Lung (tissue), 12 donors: ENCODE data around the gene USP31. TPM values are rescaled to one million over a fixed set of nuclear protein-coding genes. Genes with fewer than 3 reads are reported as not detected.

Experiments
- ATAC-seq: fragments of 200-7000 bp; cut with Tn5 transposase; one replicate; pipeline ENCODE4 v1.9.1; 2020; ENCODE audit warnings: moderate number of reproducible peaks; ENCODE audit not compliant: insufficient read depth, low FRiP score
- DNase-seq, 3 donors: peaks; one replicate each; pipeline ENCODE4 v3.0.0-alpha.2; 2013 to 2017
- H3K27ac ChIP-seq, 2 donors: one replicate each; pipeline ENCODE4 v1.5.1; 2013; ENCODE audit warnings: mild to moderate bottlenecking in 2 of 2, moderate library complexity in 2 of 2, control low read depth in 1 of 2, inconsistent platforms in 1 of 2, low read depth in 1 of 2, low read length in 1 of 2
- H3K27me3 ChIP-seq, 3 donors: one replicate each; pipeline ENCODE4 v1.5.1; 2013; ENCODE audit warnings: low read length in 2 of 3; ENCODE audit not compliant: control insufficient read depth in 3 of 3, insufficient read depth in 3 of 3
- H3K36me3 ChIP-seq, 4 donors: one replicate each; pipeline ENCODE4 v1.5.1; 2013; ENCODE audit warnings: low read length in 4 of 4, mild to moderate bottlenecking in 1 of 4, moderate library complexity in 1 of 4; ENCODE audit not compliant: control insufficient read depth in 4 of 4, insufficient read depth in 4 of 4
- H3K4me1 ChIP-seq, 5 donors: one replicate each; pipeline ENCODE4 v1.5.1; 2013; ENCODE audit warnings: low read length in 5 of 5, mild to moderate bottlenecking in 2 of 5, moderate library complexity in 1 of 5; ENCODE audit not compliant: control insufficient read depth in 5 of 5, insufficient read depth in 5 of 5
- H3K4me3 ChIP-seq: one replicate; pipeline ENCODE4 v1.5.1; 2013; ENCODE audit warnings: mild to moderate bottlenecking, control low read depth, moderate library complexity
- H3K9ac ChIP-seq, 2 donors: one replicate each; pipeline ENCODE4 v1.5.1; 2013; ENCODE audit warnings: low read length in 2 of 2, control low read depth in 1 of 2; ENCODE audit not compliant: insufficient read depth in 1 of 2
- H3K9me3 ChIP-seq, 4 donors: one replicate each; pipeline ENCODE4 v1.5.1; 2013; ENCODE audit warnings: low read length in 3 of 4, mild to moderate bottlenecking in 1 of 4, moderate library complexity in 1 of 4; ENCODE audit not compliant: control insufficient read depth in 4 of 4, insufficient read depth in 3 of 4
- CTCF ChIP-seq: IDR thresholded peaks from 2 replicates; pipeline ENCODE4 v1.5.1; 2012; ENCODE audit warnings: mild to moderate bottlenecking; ENCODE audit errors: control extremely low read depth, extremely low read depth
- WGBS, 2 donors: extraction: QIAGEN DNeasy Blood & Tissue Kit; methylation state at CpG; one replicate each; pipeline ENCODE4 v1.1.7; 2013; 5-methylcytosine and 5-hydroxymethylcytosine counted together
- polyA plus RNA-seq, 2 donors: library from polyadenylated mRNA; stranded (reverse); fragments of 200-250 nt; gene quantifications; one replicate each; pipeline ENCODE4 v1.2.1, GENCODE V29; 2013
- total RNA-seq, 2 donors: library from RNA; depleted of rRNA in 1 of 2; stranded (reverse); fragments of >200 nt in 1 of 2; gene quantifications; one replicate each; pipeline ENCODE4 v1.2.1, GENCODE V29; 2014 to 2021
- donor health status: control.
- donor health status: control.
- donor health status: Bipolar disorder and iron deficiency.
- donor health status: healthy.
- donor health status: DM: yes; HTN: yes; CAD: no.

USP31 gene
- total and polyA plus RNA-seq, 4 donors, result 3.4 to 26.3 (median 10.0) TPM

GRCh38 chr16:23105309-23105708, 43.9 kb downstream of the USP31 start:
- H3K36me3 ChIP-seq, result peaks cover 3 to 24% (median 4%) of the 10 kb centered on the region in 4 donors
- no peak overlapping the region for H3K27ac ChIP-seq
- peaks cover 0 to 6% (median 0%) of the 10 kb centered on the region in 5 donors for H3K4me1 ChIP-seq
- no peak overlapping the region for H3K9ac ChIP-seq
- H3K4me3 ChIP-seq, result no peak overlapping the region
- WGBS, 2 donors, result 91% methylated on average over 5 of the region's 5 CpGs
- no peaks in the 10 kb centered on the region for H3K27me3 ChIP-seq
- H3K9me3 ChIP-seq, result no peaks in the 10 kb centered on the region
- TF ChIP-seq CTCF, result no peak
- DNase-seq (no peak), ATAC-seq (no peak)

DNA sequence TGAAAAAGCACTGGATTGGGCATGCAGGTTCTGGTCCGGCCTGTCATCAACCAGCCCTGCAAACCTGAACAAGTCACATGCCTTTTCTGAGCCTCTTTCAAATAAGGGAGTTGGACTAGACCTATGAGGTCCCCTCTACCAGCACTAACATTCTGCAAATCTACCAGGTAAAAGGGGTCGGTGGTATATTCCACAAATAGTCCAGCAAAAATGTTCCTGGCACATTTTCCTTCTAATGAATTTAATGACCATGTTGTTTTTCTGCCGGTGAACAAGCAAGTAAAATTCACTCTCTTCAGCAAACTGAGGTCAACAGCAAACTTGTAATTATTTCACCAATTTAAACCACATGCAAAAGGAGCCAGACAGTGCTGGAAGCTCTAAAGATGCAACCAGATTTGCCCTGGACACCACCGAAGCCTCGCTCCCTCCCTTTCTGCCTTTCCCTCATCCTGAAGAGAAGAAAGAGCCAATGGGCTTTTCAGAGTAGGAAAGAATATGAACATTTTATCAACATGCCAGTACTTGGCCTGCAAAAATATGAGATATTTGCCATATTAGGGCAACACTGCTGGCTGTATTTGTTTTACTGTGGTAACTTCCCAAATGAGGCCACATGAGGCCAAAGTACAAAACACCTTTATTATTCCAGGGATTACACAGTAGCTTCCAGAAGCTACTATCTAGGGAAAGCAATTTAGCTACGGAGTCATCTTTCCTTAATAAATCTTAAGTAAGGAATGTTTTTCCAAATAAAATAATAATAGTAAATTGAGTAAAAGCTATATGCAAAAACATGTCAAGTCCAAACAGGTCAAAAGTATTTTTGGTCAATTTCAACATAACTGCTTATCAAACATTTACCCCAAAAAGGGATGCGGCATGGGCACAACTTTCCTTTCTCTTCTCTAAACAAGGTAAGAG, 45.0 kb downstream of the USP31 start:
- Histone ChIP-seq H3K9me3 (no peaks in the 10 kb centered on the region), H3K27ac (no peak overlapping the region), H3K36me3 (peaks cover 3 to 24% (median 4%) of the 10 kb centered on the region in 4 donors), H3K9ac (no peak overlapping the region), H3K4me1 (peaks cover 0 to 4% (median 0%) of the 10 kb centered on the region in 5 donors), H3K27me3 (no peaks in the 10 kb centered on the region), H3K4me3 (no peak overlapping the region)
- 95 to 96% methylated on average over 7 of the region's 7 CpGs for WGBS, 2 donors
- no peak for DNase-seq
- TF ChIP-seq CTCF, result no peak
- no peak for ATAC-seq

DNA sequence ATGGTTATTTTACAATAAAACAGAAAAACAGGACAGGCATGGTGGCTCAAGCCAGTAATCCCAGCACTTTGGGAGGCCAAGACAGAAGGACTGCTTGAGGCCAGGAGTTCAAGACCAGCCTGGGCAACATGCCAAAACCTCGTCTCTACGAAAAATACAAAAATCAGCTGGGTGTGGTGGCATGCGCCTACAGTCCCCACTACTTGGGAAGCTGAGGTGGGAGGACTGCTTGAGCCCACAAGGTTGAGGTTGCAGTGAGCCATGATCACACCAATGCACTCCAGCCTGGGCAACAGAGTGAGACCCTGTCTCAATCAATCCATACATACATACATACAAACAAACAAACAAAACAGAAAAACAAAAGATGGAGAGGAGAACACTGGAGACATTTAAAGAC, 45.6 kb downstream of the USP31 start:
- Histone ChIP-seq H3K27me3 (no peaks in the 10 kb centered on the region), H3K4me3 (no peak overlapping the region)
- ATAC-seq, result no peak

More for the DNA sequence above, 45.6 kb downstream of the USP31 start:
- no peak for DNase-seq
- peaks cover 3 to 24% (median 4%) of the 10 kb centered on the region in 4 donors for H3K36me3 ChIP-seq
- H3K9ac ChIP-seq, result no peak overlapping the region
- peaks cover 0 to 2% (median 0%) of the 10 kb centered on the region in 5 donors for H3K4me1 ChIP-seq
- no peak overlapping the region for H3K27ac ChIP-seq
- H3K9me3 ChIP-seq, result no peaks in the 10 kb centered on the region
- 61 to 68% methylated on average over 3 of the region's 3 CpGs for WGBS, 2 donors
- TF ChIP-seq CTCF, result no peak
